HepG2 (cell line): ENCODE data around the gene IFNAR2. TPM values are rescaled to one million over a fixed set of nuclear protein-coding genes. Genes with fewer than 3 reads are reported as not detected.
A peak's percentile ranks its signal among the peaks of the same experiment; 100 is the strongest.

Experiments used
- FOXJ3 ChIP-seq: sonication (generic); formaldehyde crosslinking; IDR thresholded peaks from 2 replicates; pipeline ENCODE4 v1.4.0; 2020; ENCODE audit warnings: missing genetic modification reagents, mild to moderate bottlenecking, borderline replicate concordance
- KMT2A ChIP-seq: sonication (generic); formaldehyde crosslinking; IDR thresholded peaks from 2 replicates; pipeline ENCODE4 v1.4.0; 2020; ENCODE audit warnings: missing genetic modification reagents
- LCORL ChIP-seq, 2 experiments: fragments of 450-650 bp in 1 of 2; sonication (generic) in 1 of 2; formaldehyde crosslinking in 1 of 2; IDR thresholded peaks; 2 replicates each; pipeline versions ENCODE4 v1.5.0 to v1.6.1; 2017 to 2020; ENCODE audit warnings: antibody characterized with exemption in 1 of 2, missing genetic modification reagents in 1 of 2
- MAFG ChIP-seq: sonication (generic); formaldehyde crosslinking; IDR thresholded peaks from 2 replicates; pipeline ENCODE4 v1.5.1; 2020; ENCODE audit warnings: mild to moderate bottlenecking, missing genetic modification reagents
- NFATC3 ChIP-seq: sonication (generic); formaldehyde crosslinking; IDR thresholded peaks from 2 replicates; pipeline ENCODE4 v1.5.1; 2020; ENCODE audit warnings: mild to moderate bottlenecking, missing genetic modification reagents
- PCBP2 ChIP-seq: fragments of 200-400 bp; formaldehyde crosslinking; optimal IDR thresholded peaks from 2 replicates; pipeline ENCODE3; 2018; ENCODE audit warnings: low read length, low read depth; ENCODE audit not compliant: poor library complexity, severe bottlenecking
- POGK ChIP-seq: sonication (generic); formaldehyde crosslinking; conservative IDR thresholded peaks from 2 replicates; pipeline ENCODE4 v1.8.0; 2022; ENCODE audit warnings: mild to moderate bottlenecking, moderate library complexity, missing genetic modification reagents
- RAD21 ChIP-seq: fragments of 450-650 bp; formaldehyde crosslinking; IDR thresholded peaks from 2 replicates; pipeline ENCODE4 v1.5.0; 2020; ENCODE audit warnings: mild to moderate bottlenecking
- RFX5 ChIP-seq: IDR thresholded peaks from 2 replicates; pipeline ENCODE4 v1.6.1; 2011; ENCODE audit warnings: low read depth, low read length, improper control_type of control experiment
- SP2 ChIP-seq: sonication (generic); formaldehyde crosslinking; IDR thresholded peaks from 2 replicates; pipeline ENCODE4 v1.5.1; 2020; ENCODE audit warnings: mild to moderate bottlenecking, missing genetic modification reagents
- TBP ChIP-seq: sonication (generic); formaldehyde crosslinking; IDR thresholded peaks from 2 replicates; pipeline ENCODE4 v1.5.0; 2020; ENCODE audit warnings: missing genetic modification reagents
- ZBTB37 ChIP-seq: sonication (generic); formaldehyde crosslinking; IDR thresholded peaks from 2 replicates; pipeline ENCODE4 v1.4.0; 2020; ENCODE audit warnings: mild to moderate bottlenecking, missing genetic modification reagents
- ZBTB8A ChIP-seq: sonication (generic); formaldehyde crosslinking; IDR thresholded peaks from 2 replicates; pipeline ENCODE4 v1.4.0; 2020; ENCODE audit warnings: mild to moderate bottlenecking, low read depth, missing genetic modification reagents, borderline replicate concordance
- ZKSCAN8 ChIP-seq: IDR thresholded peaks from 2 replicates; pipeline ENCODE4 v1.6.1; 2016; ENCODE audit warnings: borderline replicate concordance, missing genetic modification reagents, missing compliant biosample characterization
- ZNF142 ChIP-seq: sonication (generic); formaldehyde crosslinking; IDR thresholded peaks from 2 replicates; pipeline ENCODE4 v1.4.0; 2020; ENCODE audit warnings: missing genetic modification reagents
- ZNF33B ChIP-seq: sonication (generic); formaldehyde crosslinking; IDR thresholded peaks from 2 replicates; pipeline ENCODE4 v1.5.1; 2020; ENCODE audit warnings: mild to moderate bottlenecking, missing genetic modification reagents
- ZNF350 ChIP-seq: sonication (generic); formaldehyde crosslinking; IDR thresholded peaks from 2 replicates; pipeline ENCODE4 v1.4.0; 2020; ENCODE audit warnings: mild to moderate bottlenecking, low read depth, missing genetic modification reagents, borderline replicate concordance
- ZNF549 ChIP-seq: sonication (generic); formaldehyde crosslinking; IDR thresholded peaks from 2 replicates; pipeline ENCODE4 v1.5.0; 2020; ENCODE audit warnings: missing genetic modification reagents
- ZNF839 ChIP-seq: sonication (generic); formaldehyde crosslinking; IDR thresholded peaks from 2 replicates; pipeline ENCODE4 v1.4.0; 2020; ENCODE audit warnings: missing genetic modification reagents, mild to moderate bottlenecking, borderline replicate concordance
- polyA plus RNA-seq, 8 experiments: library from polyadenylated mRNA; depleted of rRNA in 3 of 8; stranded (reverse) in 7 of 8; unstranded in 1 of 8; fragments of >200 nt; fragmentation: Illumina TruSeq in 4 of 8; extraction: Trizol in 4 of 8; gene quantifications; 2 replicates each; pipeline versions ENCODE4 v1.2.1 to v1.2.3, GENCODE V29; 2011 to 2016; ENCODE audit warnings: low read depth in 4 of 8, missing spikeins in 1 of 8, mixed read lengths in 1 of 8; ENCODE audit not compliant: insufficient read depth in 1 of 8
- total RNA-seq, 5 experiments: library from RNA; depleted of rRNA; stranded (reverse); fragments of >200 nt; fragmentation: Illumina TruSeq; extraction: Trizol; gene quantifications; 2 replicates each; pipeline ENCODE4 v1.2.3, GENCODE V29; 2016; ENCODE audit warnings: low read depth in 1 of 5

The IFNAR2 gene
- total and polyA plus RNA-seq, 2 of the 13 experiments (the other 11 are each of a cell fraction or from before 2014, with no cell fraction given), result 5.1 to 24.1 TPM

DNA sequence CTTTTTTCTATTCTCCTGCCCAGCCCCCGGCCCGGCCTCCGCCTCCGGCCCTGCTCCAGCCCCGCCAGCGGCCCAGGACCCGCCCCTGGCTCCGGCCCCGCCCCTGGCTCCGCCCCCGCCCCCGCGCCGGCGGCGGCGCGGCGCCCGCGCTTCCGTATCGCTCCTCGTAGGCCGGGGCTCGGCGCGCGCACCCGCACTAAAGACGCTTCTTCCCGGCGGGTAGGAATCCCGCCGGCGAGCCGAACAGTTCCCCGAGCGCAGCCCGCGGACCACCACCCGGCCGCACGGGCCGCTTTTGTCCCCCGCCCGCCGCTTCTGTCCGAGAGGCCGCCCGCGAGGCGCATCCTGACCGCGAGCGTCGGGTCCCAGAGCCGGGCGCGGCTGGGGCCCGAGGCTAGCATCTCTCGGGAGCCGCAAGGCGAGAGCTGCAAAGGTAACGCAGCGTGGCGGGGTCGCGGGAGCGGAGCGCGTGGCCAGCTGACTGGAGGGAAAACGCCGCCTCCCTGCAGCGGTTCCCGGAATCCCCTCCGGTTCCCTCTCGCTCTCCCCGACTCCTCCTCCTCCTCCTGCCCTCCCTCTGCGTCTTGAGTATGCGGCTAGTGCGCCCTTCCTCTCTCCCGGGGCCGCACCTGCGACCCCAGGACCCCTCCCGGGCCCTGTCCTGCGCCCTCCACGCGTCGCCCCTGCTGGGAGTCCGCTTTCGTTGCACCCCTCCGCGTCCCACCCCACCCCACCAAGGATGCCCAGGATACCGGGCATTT lies at the start of gene IFNAR2 (continued):
- TF ChIP-seq ZKSCAN8 (CRISPR knock-in tag) (no peak), ZBTB8A (CRISPR knock-in tag) (no peak), ZNF350 (no peak), PCBP2 (no peak), POGK (peak; percentile 77), MAFG (CRISPR knock-in tag) (peak; percentile 64), ZNF33B (CRISPR knock-in tag) (no peak), ZNF549 (CRISPR knock-in tag) (no peak), RAD21 (0 out of 2 replicates have a peak, but pooled peaks have one; percentile 7), RFX5 (no peak), NFATC3 (CRISPR knock-in tag) (no peak), FOXJ3 (no peak), ZBTB37 (CRISPR knock-in tag) (no peak), LCORL (IDR thresholded peaks at IDR 0.05) (no peak), LCORL (CRISPR knock-in tag; IDR thresholded peaks at IDR 0.05) (peak; percentile 37), ZNF839 (CRISPR knock-in tag) (no peak), TBP (CRISPR knock-in tag) (no peak), SP2 (CRISPR knock-in tag) (peak; percentile 50; the same call in 1 of the 2 replicates), KMT2A (CRISPR knock-in tag) (0 out of 2 replicates have a peak, but pooled peaks have one; percentile 24), ZNF142 (CRISPR knock-in tag) (no peak)
